GM12891 (cell line): ENCODE results near the gene G6PD.
"Not testable (repeated sequence)": the region's sequence is repeated elsewhere in the genome, so short reads cannot be mapped to it uniquely, and the experiment has no call there.

Experiments used
- POLR2A ChIP-seq: IDR thresholded peaks from 2 replicates; pipeline ENCODE4 v1.6.1; 2011; ENCODE audit warnings: low read depth, low read length, control low read depth
- POLR2AphosphoS5 ChIP-seq: IDR thresholded peaks from 2 replicates; pipeline ENCODE4 v1.6.1; 2011; ENCODE audit warnings: low read depth, low read length, control low read depth
- POU2F2 ChIP-seq: IDR thresholded peaks from 2 replicates; pipeline ENCODE4 v1.6.1; 2011; ENCODE audit warnings: low read depth, mild to moderate bottlenecking, control low read depth, low read length, moderate library complexity
- SPI1 ChIP-seq: IDR thresholded peaks from 2 replicates; pipeline ENCODE4 v1.6.1; 2011; ENCODE audit warnings: low read depth, low read length, control low read depth
- TAF1 ChIP-seq: IDR thresholded peaks from 2 replicates; pipeline ENCODE4 v1.6.1; 2011; ENCODE audit warnings: low read depth, low read length, control low read depth

DNA sequence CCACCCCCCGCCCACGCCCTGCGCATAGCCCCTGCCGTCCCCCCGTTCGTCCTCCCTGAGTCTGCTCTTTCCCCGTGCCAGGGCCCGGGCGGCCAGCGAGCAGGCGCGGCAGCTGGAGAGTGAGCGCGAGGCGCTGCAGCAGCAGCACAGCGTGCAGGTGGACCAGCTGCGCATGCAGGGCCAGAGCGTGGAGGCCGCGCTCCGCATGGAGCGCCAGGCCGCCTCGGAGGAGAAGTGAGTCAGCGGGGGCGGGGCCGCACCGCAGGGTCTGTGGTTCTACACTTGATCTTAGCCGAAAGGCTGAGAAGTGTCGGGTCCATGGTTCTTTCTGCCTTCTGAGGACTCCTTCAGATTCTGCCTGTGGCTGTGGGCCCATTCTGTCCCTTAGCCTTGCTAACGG, 13.7 kb upstream of the G6PD start:
- not testable (repeated sequence) for TF ChIP-seq POLR2A, TAF1, POLR2AphosphoS5, SPI1, POU2F2
